Activated CD8-positive, alpha-beta memory T cell treated with anti-CD3 and anti-CD28 coated beads for 24 hours (primary cell): ENCODE measurements around the gene KANSL1.
"Not testable (repeated sequence)": the region's sequence is repeated elsewhere in the genome, so short reads cannot be mapped to it uniquely, and the experiment has no call there.

Experiments
- DNase-seq: peaks from one replicate; pipeline ENCODE4 v3.0.0-alpha.2; 2020

KANSL1 gene

GRCh38 chr17:46191322-46192188 is 1.7 kb downstream of the KANSL1 start:
- DNase-seq = peak; percentile 56

GRCh38 chr17:46190763-46191162 is 2.5 kb downstream of the KANSL1 start:
- DNase-seq = no peak

DNA sequence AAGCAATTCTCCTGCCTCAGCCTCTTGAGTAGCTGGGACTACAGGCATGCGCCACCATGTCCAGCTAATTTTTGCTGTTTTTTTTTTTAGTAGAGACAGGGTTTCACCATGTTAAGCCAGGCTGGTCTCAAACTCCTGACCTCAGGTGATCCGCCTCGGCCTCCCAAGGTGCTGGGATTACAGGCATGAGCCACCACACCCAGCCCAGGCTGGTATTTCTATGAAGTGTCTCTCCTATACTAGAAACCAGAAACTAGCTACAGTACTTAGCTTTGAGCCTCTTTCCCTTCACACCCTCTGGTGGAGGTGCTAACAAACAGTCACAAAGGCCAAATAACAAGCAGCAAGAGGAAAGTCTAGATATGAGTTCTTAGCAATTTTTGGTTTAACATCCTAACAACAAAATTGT is 6.4 kb downstream of the KANSL1 start:
- not testable (repeated sequence) for DNase-seq

GRCh38 chr17:46184696-46185095 is 8.5 kb downstream of the KANSL1 start:
- no peak for DNase-seq

DNA sequence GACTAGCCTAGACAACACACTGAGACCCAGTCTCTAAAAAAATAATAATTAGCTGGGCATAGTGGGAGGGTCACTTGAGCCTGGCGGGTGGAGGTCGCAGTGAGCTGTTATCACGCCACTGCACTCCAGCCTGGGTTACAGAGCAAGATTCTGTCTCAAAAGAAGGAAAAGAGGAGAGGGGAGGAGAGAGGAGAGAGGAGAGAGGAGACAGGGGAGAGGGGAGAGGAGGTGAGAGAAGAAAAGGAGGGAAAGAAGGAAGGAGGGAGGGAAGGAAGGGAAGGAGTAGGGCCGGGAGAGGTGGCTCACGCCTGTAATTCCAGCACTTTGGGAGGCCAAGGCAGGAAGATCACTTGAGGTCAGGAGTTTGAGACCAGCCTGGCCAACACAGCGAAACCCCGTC is 9.8 kb downstream of the KANSL1 start:
- DNase-seq = not testable (repeated sequence)

DNA sequence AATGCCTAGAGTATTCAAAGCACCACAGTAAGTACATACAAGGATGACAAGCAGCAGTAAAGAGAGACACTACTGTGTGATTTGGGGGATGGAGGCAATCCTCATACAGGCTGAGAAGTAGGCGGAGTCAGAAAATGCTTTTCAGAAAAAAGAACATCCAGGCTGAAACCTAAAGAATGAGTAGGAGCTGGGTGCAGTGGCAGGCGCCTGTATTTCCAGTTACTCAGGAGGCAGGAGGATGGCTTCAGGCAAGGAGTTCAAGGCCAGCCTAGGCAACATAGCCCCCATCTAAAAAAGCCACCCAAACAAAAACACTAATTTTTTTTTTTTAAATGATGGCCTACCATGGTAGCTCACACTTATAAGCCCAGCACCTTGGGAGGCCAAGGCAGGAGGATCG is 10.3 kb downstream of the KANSL1 start:
- DNase-seq = no peak

DNA sequence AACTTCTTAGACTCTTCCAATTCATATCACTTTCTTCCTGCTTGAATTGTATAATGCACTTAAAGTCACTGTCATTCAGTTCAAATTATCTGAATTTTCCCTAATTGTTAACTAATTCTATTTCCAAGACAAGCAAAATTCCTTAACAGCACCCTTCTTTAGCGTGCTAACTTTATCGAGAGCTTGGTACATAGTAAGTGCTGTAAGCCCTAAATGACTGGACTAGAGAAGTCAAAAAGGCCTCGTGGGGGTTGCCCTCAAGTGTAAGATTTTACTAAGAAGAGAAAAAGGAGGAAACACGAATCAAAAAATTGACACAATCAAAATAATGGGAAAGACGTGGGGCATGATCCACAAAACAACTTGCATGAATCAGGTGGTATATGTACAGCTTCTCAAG is 11.3 kb downstream of the KANSL1 start:
- DNase-seq = no peak

DNA sequence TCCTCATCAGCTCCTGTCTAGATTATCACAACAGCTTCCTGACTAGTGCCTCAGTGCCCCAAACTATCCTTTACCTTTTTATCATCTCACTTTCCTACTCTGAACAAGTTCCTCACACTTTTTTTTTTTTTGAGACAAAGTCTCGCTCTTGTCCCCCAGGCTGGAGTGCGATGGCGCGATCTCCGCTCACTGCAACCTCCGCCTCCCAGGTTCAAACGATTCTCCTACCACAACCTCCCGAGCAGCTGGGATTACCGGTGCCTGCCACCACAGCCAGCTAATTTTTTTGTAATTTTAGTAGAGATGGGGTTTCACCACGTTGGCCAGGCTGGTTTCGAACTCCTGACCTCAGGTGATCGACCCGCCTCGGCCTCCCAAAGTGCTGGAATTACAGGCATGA is 11.9 kb downstream of the KANSL1 start:
- DNase-seq = not testable (repeated sequence)

- no peak for DNase-seq
Observed at GRCh38 chr17:46180892-46181274, 12.3 kb downstream of the KANSL1 start.

DNA sequence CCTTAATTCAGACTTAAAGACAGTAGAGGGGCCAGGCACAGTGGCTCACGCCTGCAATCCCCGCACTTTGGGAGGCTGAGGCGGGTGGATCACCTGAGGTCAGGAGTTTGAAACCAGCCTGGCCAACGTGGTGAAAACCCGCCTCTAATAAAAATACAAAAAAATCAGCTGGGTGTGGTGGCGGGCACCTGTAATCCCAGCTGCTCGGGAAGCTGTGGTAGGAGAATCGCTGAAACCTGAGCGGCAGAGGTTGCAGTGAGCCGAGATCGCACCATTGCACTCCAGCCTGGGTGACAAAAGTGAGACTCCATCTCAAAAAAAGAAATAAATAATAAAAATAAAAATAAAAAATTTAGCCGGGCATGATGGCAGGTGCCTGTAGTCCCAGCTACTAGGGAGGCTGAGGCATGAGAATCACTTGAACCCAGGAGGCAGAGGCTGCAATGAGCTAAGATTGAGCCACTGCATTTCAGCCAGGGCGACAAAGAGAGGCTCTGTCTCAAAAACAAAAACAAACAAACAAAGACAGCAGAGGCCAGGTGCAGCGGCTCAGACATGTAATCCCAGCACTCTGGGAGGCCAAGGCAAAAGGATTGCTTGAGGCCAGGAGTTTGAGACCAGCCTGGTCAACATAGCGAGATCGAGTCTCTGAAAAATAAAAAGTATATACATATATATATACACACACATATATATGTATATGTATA is 12.9 kb downstream of the KANSL1 start:
- not testable (repeated sequence) for DNase-seq

- DNase-seq = no peak
Observed at GRCh38 chr17:46179375-46179999, 13.7 kb downstream of the KANSL1 start.

DNA sequence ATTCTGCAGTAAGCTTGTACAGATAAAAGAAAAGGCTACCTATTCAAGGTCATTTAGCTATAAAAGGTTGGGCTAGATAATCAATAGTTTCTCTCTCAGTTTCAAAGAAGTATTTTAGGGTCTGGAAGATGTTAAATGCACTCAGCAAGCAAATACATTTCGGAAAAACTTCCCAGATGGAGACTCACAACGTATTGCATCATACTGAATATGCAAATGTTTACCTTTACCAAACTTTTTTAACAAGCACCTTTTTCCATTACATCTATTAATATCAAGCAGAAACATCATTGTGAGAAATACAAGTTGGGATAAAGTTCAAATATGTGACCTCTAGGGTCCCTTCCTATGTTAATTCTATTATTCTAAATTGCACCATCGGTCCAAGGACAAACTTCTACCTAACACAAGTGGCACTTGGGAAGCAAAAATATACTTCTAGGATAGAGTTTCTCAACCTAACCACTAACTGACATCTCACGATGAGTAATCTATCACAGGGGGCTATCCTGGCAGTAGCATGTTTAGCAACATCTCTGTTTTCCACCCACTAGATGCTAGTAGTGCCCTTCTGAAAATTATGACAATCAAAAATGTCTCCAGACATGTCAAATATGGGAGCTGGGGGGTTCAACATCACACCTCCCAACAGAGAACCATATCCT is 14.5 kb downstream of the KANSL1 start:
- DNase-seq = no peak

GRCh38 chr17:46176975-46177374 is 16.3 kb downstream of the KANSL1 start:
- no peak for DNase-seq

- no peak for DNase-seq
Observed at GRCh38 chr17:46175891-46176290, 17.3 kb downstream of the KANSL1 start.

GRCh38 chr17:46173153-46173552 is 20.1 kb downstream of the KANSL1 start:
- DNase-seq = no peak

GRCh38 chr17:46171939-46172338 is 21.3 kb downstream of the KANSL1 start:
- no peak for DNase-seq

DNA sequence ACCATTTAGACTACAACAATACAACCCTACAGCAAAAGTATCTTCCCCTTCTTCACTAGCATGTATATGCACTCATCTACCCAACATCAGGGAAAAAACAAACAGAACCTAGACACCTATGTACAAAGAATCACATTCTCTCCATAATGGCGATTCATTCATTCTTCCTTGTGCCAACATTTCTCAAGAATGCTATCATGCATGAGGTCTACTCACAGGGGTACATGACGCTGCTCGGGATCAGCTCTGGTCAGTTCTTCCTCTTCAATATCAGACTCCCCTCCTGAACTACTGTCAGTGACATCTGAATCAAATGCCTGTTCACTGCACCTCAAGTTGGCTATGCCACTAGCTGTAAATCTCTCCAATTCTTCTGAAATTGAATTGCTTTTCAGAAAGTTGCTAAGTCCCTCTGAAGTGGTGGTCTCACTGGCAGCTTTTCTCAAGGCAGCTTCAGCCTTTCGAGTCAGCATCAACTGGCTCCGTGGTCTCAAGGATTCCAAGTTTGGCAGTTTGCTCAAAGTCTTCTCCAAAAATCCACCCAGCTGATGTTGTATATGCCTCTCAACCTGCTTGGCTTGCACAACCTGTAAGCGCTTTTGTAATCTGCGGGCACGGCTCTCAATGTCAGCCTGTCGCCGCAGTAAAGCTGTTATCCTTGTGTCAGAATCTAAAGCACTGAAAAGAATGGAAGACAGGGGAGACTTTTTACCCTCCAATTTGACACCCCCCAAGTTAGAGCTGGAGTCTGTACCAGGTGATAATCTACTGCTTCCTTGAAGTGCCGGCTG is 22.4 kb downstream of the KANSL1 start:
- DNase-seq = no peak

DNA sequence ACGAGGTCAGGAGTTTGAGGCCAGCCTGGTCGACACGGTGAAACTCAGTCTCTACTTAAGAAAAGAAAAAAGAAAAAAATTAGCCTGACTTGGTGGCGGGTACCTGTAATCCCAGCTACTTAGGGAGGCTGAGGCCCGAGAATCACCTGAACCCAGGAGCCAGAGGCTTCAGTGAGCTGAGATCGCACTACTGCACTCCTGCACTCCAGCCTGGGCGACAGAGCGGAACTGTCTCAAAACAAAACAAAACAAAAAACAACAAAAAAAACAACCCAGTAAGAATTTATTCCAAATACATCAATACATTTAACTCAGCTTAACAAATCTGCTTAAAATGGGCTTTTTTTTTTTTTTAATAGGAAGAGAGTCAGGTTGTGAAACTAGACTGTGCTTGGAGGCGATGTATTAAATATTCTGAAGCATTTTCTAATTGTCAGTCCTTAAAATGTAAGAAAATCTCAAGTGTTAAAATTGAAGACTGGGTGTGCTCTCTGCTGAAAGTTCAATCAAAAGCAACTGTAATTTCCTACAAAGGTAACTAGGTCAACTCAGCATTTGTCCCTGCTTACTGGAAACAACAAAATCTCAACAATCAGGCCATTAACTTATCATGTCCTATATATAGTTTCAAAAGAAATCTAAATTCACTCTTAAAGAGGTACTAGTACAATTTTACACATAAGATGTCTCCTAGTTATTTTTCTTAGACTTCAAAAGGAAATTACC is 23.2 kb downstream of the KANSL1 start:
- no peak for DNase-seq

- DNase-seq = no peak
Observed at GRCh38 chr17:46167826-46168569, 25.2 kb downstream of the KANSL1 start.

- no peak for DNase-seq
Observed at GRCh38 chr17:46167267-46167666, 26.0 kb downstream of the KANSL1 start.

GRCh38 chr17:46166692-46167249 is 26.5 kb downstream of the KANSL1 start:
- DNase-seq = no peak
